ENCODE results near the gene TYK2. TPM values are rescaled to one million over a fixed set of nuclear protein-coding genes. Genes with fewer than 3 reads are reported as not detected.

Gene TYK2
- total and polyA plus RNA-seq, 9 of the 15 experiments (the other 6 are each of a cell fraction or from before 2014, with no cell fraction given) = 15.0 to 182 (median 85.9) TPM

- TF ChIP-seq MNT (conservative IDR thresholded peaks at IDR 0.05) = peak; percentile 100
- TF ChIP-seq, protein P1, sequence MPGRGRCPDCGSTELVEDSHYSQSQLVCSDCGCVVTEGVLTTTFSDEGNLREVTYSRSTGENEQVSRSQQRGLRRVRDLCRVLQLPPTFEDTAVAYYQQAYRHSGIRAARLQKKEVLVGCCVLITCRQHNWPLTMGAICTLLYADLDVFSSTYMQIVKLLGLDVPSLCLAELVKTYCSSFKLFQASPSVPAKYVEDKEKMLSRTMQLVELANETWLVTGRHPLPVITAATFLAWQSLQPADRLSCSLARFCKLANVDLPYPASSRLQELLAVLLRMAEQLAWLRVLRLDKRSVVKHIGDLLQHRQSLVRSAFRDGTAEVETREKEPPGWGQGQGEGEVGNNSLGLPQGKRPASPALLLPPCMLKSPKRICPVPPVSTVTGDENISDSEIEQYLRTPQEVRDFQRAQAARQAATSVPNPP (IDR thresholded peaks at IDR 0.05; ENCODE audit: borderline replicate concordance, insufficient read depth, insufficient read length) = no peak
- peak; percentile 61; the same call in 1 of the 2 replicates for TF ChIP-seq ZBTB40 (IDR thresholded peaks at IDR 0.05)
- no peak for TF ChIP-seq ZBTB40 (CRISPR knock-in tag; IDR thresholded peaks at IDR 0.05)
- TF ChIP-seq MXI1 (IDR thresholded peaks at IDR 0.05; ENCODE audit: low read depth, low read length) = peak; percentile 95
- TF ChIP-seq CTCFL (IDR thresholded peaks at IDR 0.05; ENCODE audit: borderline replicate concordance, insufficient read depth, low read depth, low read length, poor library complexity, severe bottlenecking) = no peak
- TF ChIP-seq HDAC1 (IDR thresholded peaks at IDR 0.05) = peak; percentile 63 to 100; a peak in 3 of 4 replicates
- no peak for TF ChIP-seq PTTG1 (tag; IDR thresholded peaks at IDR 0.05; ENCODE audit: low read depth)
- TF ChIP-seq PML (IDR thresholded peaks at IDR 0.05; ENCODE audit: low read length) = peak; percentile 43; the same call in 1 of the 2 replicates
- no peak for TF ChIP-seq ZNF79 (CRISPR knock-in tag; IDR thresholded peaks at IDR 0.05; ENCODE audit: low read depth)
- TF ChIP-seq MAZ (CRISPR knock-in tag; conservative IDR thresholded peaks at IDR 0.05 in 1 of 2, IDR thresholded peaks at IDR 0.05 in 1 of 2) = peak in 1 of 2 experiments; percentile 66; a peak in 1 of 4 replicates
These were observed 39.5 kb upstream of the TYK2 start (continued) for GRCh38 chr19:10419646-10420443.

Data from K562 (cell line).